Trophoblast cell (in vitro differentiated cells and primary cell): ENCODE results near the gene PHF1.

Experiments
- DNase-seq, 2 donors: peaks; one replicate each; pipeline ENCODE4 v3.0.0-alpha.2; 2016
- H2AFZ ChIP-seq: 2 replicates; pipeline ENCODE4 v1.6.1; 2013; ENCODE audit warnings: low read length, moderate library complexity, mild to moderate bottlenecking; ENCODE audit not compliant: insufficient read depth, poor library complexity
- H2AK5ac ChIP-seq: 2 replicates; pipeline ENCODE4 v1.6.1; 2013; ENCODE audit warnings: mild to moderate bottlenecking, low read length
- H2BK120ac ChIP-seq: 2 replicates; pipeline ENCODE4 v1.6.1; 2013; ENCODE audit warnings: low read length, mild to moderate bottlenecking, moderate library complexity; ENCODE audit not compliant: insufficient read depth, poor library complexity
- H2BK12ac ChIP-seq: 2 replicates; pipeline ENCODE4 v1.6.1; 2013; ENCODE audit warnings: mild to moderate bottlenecking, low read length, moderate library complexity
- H2BK5ac ChIP-seq: 2 replicates; pipeline ENCODE4 v1.6.1; 2013; ENCODE audit warnings: low read length, low read depth, moderate library complexity, mild to moderate bottlenecking; ENCODE audit not compliant: poor library complexity
- H3K14ac ChIP-seq: 2 replicates; pipeline ENCODE4 v1.6.1; 2013; ENCODE audit warnings: mild to moderate bottlenecking, low read length
- H3K18ac ChIP-seq: 2 replicates; pipeline ENCODE4 v1.6.1; 2013; ENCODE audit warnings: mild to moderate bottlenecking, low read length
- H3K23ac ChIP-seq: 2 replicates; pipeline ENCODE4 v1.6.1; 2013; ENCODE audit warnings: low read length
- H3K27ac ChIP-seq: 2 replicates; pipeline ENCODE4 v1.5.1; 2013; ENCODE audit warnings: low read depth, mild to moderate bottlenecking, inconsistent platforms, low read length, moderate library complexity
- H3K27me3 ChIP-seq: 2 replicates; pipeline ENCODE4 v1.6.1; 2013; ENCODE audit warnings: inconsistent platforms, mild to moderate bottlenecking, low read length, moderate library complexity; ENCODE audit not compliant: insufficient read depth
- H3K36me3 ChIP-seq, 2 experiments: 1 replicate in 1 of 2; 2 replicates in 1 of 2; pipeline ENCODE4 v1.6.1; 2013; ENCODE audit warnings: low read length in 2 of 2, mild to moderate bottlenecking in 2 of 2, moderate library complexity in 1 of 2; ENCODE audit not compliant: insufficient read depth in 2 of 2, control insufficient read depth in 1 of 2
- H3K4ac ChIP-seq: 2 replicates; pipeline ENCODE4 v1.6.1; 2013; ENCODE audit warnings: low read depth, mild to moderate bottlenecking, low read length, moderate library complexity
- H3K4me1 ChIP-seq, 2 experiments: 1 replicate in 1 of 2; 2 replicates in 1 of 2; pipeline ENCODE4 v1.6.1; 2013; ENCODE audit warnings: low read length in 2 of 2, mild to moderate bottlenecking in 2 of 2, moderate library complexity in 1 of 2; ENCODE audit not compliant: insufficient read depth in 2 of 2, control insufficient read depth in 1 of 2
- H3K4me2 ChIP-seq: 2 replicates; pipeline ENCODE4 v1.6.1; 2013; ENCODE audit warnings: inconsistent platforms, mild to moderate bottlenecking, low read length, moderate library complexity
- H3K4me3 ChIP-seq: 2 replicates; pipeline ENCODE4 v1.5.1; 2013; ENCODE audit warnings: mild to moderate bottlenecking, low read depth, low read length, inconsistent platforms
- H3K79me1 ChIP-seq: one replicate; pipeline ENCODE4 v1.6.1; 2013; ENCODE audit warnings: low read length
- H3K79me2 ChIP-seq: 2 replicates; pipeline ENCODE4 v1.6.1; 2013; ENCODE audit warnings: low read length, mild to moderate bottlenecking; ENCODE audit not compliant: control insufficient read depth, insufficient read depth, poor library complexity
- H3K9ac ChIP-seq: 2 replicates; pipeline ENCODE4 v1.6.1; 2013; ENCODE audit warnings: mild to moderate bottlenecking, low read length
- H3K9me3 ChIP-seq: 2 replicates; pipeline ENCODE4 v1.6.1; 2013; ENCODE audit warnings: low read depth, mild to moderate bottlenecking, control low read depth, inconsistent platforms, low read length; ENCODE audit not compliant: insufficient read depth
- H4K12ac ChIP-seq: 2 replicates; pipeline ENCODE4 v1.6.1; 2013; ENCODE audit warnings: low read depth, mild to moderate bottlenecking, low read length, moderate library complexity
- H4K8ac ChIP-seq: 2 replicates; pipeline ENCODE4 v1.6.1; 2013; ENCODE audit warnings: low read depth, mild to moderate bottlenecking, low read length, moderate library complexity
- H4K91ac ChIP-seq: one replicate; pipeline ENCODE4 v1.6.1; 2013; ENCODE audit warnings: low read depth, mild to moderate bottlenecking, low read length, moderate library complexity
- WGBS: extraction: QIAGEN DNeasy Blood & Tissue Kit; methylation state at CpG from one replicate; pipeline ENCODE4 v1.1.7; 2013; ENCODE audit warnings: missing lambda C conversion rate; ENCODE audit not compliant: insufficient read length, insufficient coverage; ENCODE audit errors: extremely low coverage; 5-methylcytosine and 5-hydroxymethylcytosine counted together

PHF1 gene

DNA sequence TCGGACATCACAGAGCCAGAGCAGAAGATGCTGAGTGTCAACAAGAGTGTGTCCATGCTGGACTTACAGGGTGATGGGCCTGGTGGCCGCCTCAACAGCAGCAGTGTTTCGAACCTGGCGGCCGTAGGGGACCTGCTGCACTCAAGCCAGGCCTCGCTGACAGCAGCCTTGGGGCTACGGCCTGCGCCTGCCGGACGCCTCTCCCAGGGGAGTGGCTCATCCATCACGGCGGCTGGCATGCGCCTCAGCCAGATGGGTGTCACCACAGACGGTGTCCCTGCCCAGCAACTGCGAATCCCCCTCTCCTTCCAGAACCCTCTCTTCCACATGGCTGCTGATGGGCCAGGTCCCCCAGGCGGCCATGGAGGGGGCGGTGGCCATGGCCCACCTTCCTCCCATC is 32.2 kb downstream of the PHF1 start:
- no peak overlapping the region for H2BK5ac ChIP-seq
- H3K4ac ChIP-seq = no peak overlapping the region
- H3K9ac ChIP-seq = no peak overlapping the region
- no peak overlapping the region for H3K23ac ChIP-seq
- H2AK5ac ChIP-seq = no peak overlapping the region
- H2BK120ac ChIP-seq = no peak overlapping the region
- no peak overlapping the region for H2AFZ ChIP-seq
- H2BK12ac ChIP-seq = no peak overlapping the region
- peak overlapping the region; percentile 9 for H3K4me3 ChIP-seq
- peaks cover 2% of the 10 kb centered on the region for H3K9me3 ChIP-seq
- no peak overlapping the region for H4K8ac ChIP-seq
- no peak overlapping the region for H3K14ac ChIP-seq
- H3K27ac ChIP-seq = no peak overlapping the region
- no peak overlapping the region for H4K91ac ChIP-seq
- no peaks in the 10 kb centered on the region for H3K79me1 ChIP-seq
- peaks cover 68 to 73% of the 10 kb centered on the region in 2 experiments for H3K36me3 ChIP-seq
- H3K4me1 ChIP-seq = no peaks in the 10 kb centered on the region
- H3K4me2 ChIP-seq = no peak overlapping the region
- no peak overlapping the region for H3K18ac ChIP-seq
- no peak overlapping the region for H4K12ac ChIP-seq
- WGBS = no CpG with 5 or more reads among the region's 17 CpGs
- no peaks in the 10 kb centered on the region for H3K27me3 ChIP-seq
- H3K79me2 ChIP-seq = no peaks in the 10 kb centered on the region
- no peak for DNase-seq

- H4K8ac ChIP-seq = no peak overlapping the region
- H2AK5ac ChIP-seq = no peak overlapping the region
- H3K79me1 ChIP-seq = no peaks in the 10 kb centered on the region
- H3K4me2 ChIP-seq = no peak overlapping the region
- H3K36me3 ChIP-seq = peaks cover 68 to 73% of the 10 kb centered on the region in 2 experiments
- H2AFZ ChIP-seq = no peak overlapping the region
- no peak overlapping the region for H3K14ac ChIP-seq
- no peak overlapping the region for H3K23ac ChIP-seq
- H2BK12ac ChIP-seq = no peak overlapping the region
- H3K4me1 ChIP-seq = no peaks in the 10 kb centered on the region
- H4K12ac ChIP-seq = no peak overlapping the region
- no CpG with 5 or more reads among the region's 18 CpGs for WGBS
- H3K4me3 ChIP-seq = no peak overlapping the region
- no peak overlapping the region for H2BK120ac ChIP-seq
- H3K27me3 ChIP-seq = no peaks in the 10 kb centered on the region
- no peak overlapping the region for H3K18ac ChIP-seq
- H3K9me3 ChIP-seq = peaks cover 2% of the 10 kb centered on the region
- H3K79me2 ChIP-seq = no peaks in the 10 kb centered on the region
- H3K4ac ChIP-seq = no peak overlapping the region
- H3K9ac ChIP-seq = no peak overlapping the region
- no peak overlapping the region for H4K91ac ChIP-seq
- no peak overlapping the region for H3K27ac ChIP-seq
- no peak for DNase-seq
- H2BK5ac ChIP-seq = no peak overlapping the region
Measured at GRCh38 chr6:33443619-33444504, 33.0 kb downstream of the PHF1 start.

DNA sequence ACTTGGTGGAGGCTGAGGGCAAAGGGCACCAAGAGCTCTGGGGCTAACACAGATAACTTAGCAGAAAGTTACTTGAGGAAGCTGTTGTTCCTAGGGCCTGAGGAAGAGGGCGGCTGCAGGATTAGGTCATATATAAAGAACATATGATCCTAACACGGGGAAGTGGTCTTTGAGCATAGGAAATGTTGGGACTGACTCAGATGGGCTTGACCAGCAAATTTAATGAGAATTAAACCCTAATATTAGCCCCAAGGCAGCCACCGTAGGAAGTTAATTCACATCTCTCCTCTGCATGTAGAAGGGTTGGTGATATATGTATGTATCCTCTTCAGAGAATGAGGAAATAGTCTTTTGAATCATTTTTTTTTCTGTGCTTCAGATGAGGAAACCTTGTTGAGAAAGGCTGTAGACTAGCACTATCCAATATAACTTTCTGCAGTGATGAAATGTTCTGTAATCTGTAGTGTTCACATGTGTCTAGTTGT is 34.3 kb downstream of the PHF1 start:
- Histone ChIP-seq H3K18ac (no peak overlapping the region), H3K27ac (no peak overlapping the region), H3K9me3 (peaks cover 2% of the 10 kb centered on the region), H2BK5ac (no peak overlapping the region), H3K79me1 (no peaks in the 10 kb centered on the region), H2AFZ (no peak overlapping the region), H3K14ac (no peak overlapping the region), H4K8ac (no peak overlapping the region), H3K36me3 (peaks cover 68 to 76% of the 10 kb centered on the region in 2 experiments), H3K23ac (no peak overlapping the region), H3K4me1 (no peaks in the 10 kb centered on the region), H4K12ac (no peak overlapping the region), H3K4me3 (no peak overlapping the region), H3K4me2 (no peak overlapping the region), H2BK12ac (no peak overlapping the region), H3K79me2 (no peaks in the 10 kb centered on the region), H2BK120ac (no peak overlapping the region), H4K91ac (no peak overlapping the region), H3K4ac (no peak overlapping the region), H3K9ac (no peak overlapping the region), H3K27me3 (no peaks in the 10 kb centered on the region), H2AK5ac (no peak overlapping the region)
- DNase-seq = peak in 1 of 2 donors; percentile 10
- WGBS = no CpG with 5 or more reads among the region's 3 CpGs

DNA sequence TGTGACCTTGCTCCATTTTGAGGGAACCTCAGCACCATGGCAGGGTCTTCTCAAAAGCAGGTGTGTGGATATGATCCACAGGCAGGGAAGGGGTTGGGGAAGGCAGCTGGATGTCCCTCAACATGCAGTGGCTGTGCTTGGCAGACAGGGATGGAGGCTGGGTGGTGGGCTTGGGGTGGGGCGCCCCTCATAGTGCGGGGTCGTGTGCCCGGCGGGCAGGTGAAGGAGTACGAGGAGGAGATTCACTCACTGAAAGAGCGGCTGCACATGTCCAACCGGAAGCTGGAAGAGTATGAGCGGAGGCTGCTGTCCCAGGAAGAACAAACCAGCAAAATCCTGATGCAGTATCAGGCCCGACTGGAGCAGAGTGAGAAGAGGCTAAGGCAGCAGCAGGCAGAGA is 35.5 kb downstream of the PHF1 start:
- Histone ChIP-seq H4K12ac (no peak overlapping the region), H3K14ac (no peak overlapping the region), H3K18ac (no peak overlapping the region), H3K79me1 (no peaks in the 10 kb centered on the region), H3K4me1 (no peaks in the 10 kb centered on the region), H3K4me2 (no peak overlapping the region), H3K4me3 (no peak overlapping the region), H3K36me3 (peaks cover 59 to 66% of the 10 kb centered on the region in 2 experiments), H4K8ac (no peak overlapping the region), H3K9me3 (peaks cover 2% of the 10 kb centered on the region), H2BK12ac (no peak overlapping the region), H2AFZ (no peak overlapping the region), H2BK5ac (no peak overlapping the region), H3K23ac (no peak overlapping the region), H2AK5ac (no peak overlapping the region), H3K27me3 (no peaks in the 10 kb centered on the region), H3K4ac (no peak overlapping the region), H3K79me2 (no peaks in the 10 kb centered on the region), H2BK120ac (no peak overlapping the region), H4K91ac (no peak overlapping the region), H3K27ac (no peak overlapping the region), H3K9ac (no peak overlapping the region)
- DNase-seq = no peak
- no CpG with 5 or more reads among the region's 10 CpGs for WGBS
